NOMO-1 treated with DMSO at 0.1 percent for 48 hours (cell line): ENCODE results near the gene AFF1.

Experiments
- DNase-seq: peaks from one replicate; lab custom pipeline; 2025; ENCODE audit not compliant: unreplicated experiment; lab: John Stamatoyannopoulos, UW

AFF1 gene, protein sequence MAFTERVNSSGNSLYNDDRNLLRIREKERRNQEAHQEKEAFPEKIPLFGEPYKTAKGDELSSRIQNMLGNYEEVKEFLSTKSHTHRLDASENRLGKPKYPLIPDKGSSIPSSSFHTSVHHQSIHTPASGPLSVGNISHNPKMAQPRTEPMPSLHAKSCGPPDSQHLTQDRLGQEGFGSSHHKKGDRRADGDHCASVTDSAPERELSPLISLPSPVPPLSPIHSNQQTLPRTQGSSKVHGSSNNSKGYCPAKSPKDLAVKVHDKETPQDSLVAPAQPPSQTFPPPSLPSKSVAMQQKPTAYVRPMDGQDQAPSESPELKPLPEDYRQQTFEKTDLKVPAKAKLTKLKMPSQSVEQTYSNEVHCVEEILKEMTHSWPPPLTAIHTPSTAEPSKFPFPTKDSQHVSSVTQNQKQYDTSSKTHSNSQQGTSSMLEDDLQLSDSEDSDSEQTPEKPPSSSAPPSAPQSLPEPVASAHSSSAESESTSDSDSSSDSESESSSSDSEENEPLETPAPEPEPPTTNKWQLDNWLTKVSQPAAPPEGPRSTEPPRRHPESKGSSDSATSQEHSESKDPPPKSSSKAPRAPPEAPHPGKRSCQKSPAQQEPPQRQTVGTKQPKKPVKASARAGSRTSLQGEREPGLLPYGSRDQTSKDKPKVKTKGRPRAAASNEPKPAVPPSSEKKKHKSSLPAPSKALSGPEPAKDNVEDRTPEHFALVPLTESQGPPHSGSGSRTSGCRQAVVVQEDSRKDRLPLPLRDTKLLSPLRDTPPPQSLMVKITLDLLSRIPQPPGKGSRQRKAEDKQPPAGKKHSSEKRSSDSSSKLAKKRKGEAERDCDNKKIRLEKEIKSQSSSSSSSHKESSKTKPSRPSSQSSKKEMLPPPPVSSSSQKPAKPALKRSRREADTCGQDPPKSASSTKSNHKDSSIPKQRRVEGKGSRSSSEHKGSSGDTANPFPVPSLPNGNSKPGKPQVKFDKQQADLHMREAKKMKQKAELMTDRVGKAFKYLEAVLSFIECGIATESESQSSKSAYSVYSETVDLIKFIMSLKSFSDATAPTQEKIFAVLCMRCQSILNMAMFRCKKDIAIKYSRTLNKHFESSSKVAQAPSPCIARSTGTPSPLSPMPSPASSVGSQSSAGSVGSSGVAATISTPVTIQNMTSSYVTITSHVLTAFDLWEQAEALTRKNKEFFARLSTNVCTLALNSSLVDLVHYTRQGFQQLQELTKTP

DNA sequence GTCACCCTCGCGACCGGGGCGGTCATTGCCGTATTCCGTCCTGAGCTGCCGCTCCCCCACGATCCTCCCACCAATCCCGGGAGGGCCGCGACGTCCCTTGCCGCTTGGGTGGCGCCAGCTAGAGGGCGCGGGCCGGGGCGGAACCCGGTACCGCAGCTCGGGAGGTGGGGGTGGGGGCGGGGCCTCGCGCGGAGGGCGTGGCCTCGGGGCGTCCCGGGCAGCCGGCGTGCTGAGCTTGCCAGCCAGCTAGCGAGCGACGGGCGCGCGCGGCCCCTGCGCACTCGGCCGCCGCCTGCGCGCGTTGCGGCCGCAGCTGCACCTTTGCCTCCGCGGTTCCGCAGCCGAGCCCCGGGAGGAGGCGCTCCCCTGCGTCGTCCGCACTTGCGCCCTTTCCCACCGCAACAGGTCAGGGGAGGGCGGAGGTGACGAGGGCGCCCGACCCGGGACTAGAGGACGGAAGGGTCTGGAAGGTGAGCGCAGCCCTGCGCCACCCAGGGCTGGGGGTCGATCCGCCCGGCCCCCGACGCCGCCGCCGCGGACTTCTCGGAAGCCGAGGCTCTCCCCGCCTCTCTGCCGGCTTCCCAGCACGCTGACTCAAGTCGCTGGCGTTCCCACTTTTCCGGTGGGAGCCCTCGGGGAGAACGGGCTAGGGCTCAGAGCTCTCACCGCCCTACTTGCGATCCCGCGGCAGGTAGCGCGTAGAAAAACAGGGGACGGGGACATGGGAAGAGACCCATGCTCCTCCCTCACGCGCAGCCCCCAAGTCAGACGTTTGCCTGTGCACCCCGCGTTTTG lies at the start of gene AFF1:
Gene AFF1, plus strand, starts transcription at position 241 of the 795 bp plus-strand sequence. CDS start 13,523 bp downstream, outside the sequence.
- peak; percentile 95 for DNase-seq

DNA sequence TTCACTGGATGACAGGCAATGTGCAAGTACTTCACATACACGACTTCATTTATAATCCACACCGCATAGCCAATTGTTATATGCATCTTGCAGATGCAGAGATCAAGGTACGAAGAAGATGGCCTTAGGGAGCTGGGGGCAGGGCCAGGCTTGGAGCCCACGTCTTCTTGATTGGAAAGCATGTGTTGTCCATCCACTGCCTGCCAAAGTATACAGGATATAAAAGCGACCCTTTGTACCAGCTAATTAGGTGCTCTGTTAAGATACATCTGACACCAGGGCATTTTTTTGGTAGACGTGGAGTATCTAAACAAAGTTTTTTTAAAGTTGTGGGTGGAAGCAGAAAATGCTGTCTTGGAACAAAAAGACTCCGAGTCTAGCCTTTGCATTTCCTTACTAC lies 44.0 kb upstream of the AFF1 start:
- DNase-seq = no peak

DNA sequence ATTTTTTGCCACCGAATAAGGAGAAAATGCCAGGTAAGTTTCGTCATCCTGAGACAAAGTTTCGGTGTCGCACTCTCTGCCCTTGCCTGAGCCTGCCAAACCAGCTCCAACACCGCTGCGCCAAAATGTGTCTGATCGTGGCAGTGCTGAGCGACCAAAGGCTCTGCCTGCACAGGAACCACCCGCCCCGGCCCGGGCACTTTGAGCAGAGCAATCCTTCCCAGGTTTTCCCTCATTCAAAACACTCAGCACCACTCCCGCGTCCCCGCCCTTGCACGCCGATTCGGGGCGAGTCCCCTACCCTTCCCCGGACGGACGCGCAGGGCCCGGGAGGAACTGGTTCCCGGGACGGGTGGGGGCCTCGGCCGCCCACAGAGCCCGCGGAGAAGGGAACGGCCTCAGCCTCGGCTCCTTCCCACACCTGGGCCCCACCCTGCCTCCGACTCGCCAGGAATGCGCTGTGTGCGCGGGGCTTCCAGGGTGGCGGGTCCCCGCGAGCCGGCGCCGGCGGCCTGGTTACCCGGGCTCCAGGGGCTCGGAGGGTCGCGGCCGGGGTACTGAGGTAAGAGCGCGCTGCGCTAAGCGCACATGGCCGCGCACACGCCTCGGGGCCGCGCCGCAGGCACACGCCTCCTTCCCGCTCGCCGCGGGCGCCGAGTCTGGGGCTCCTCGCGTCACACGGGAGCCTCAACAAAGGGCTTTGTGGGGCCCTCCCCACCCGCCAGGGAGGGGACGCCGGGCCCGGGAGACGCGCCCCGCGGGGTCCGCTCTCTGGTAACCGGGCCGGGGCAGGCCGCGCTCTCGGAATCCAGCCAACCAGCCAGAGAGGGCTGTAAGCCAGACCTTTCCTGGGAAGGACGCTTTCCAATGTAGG lies 42.8 kb upstream of the AFF1 start, which contains the start of gene C4orf36:
Gene C4orf36, minus strand, starts transcription at position 661 of the 874 bp plus-strand sequence. CDS start 902 bp downstream, outside the sequence.
- peak; percentile 49 for DNase-seq

DNA sequence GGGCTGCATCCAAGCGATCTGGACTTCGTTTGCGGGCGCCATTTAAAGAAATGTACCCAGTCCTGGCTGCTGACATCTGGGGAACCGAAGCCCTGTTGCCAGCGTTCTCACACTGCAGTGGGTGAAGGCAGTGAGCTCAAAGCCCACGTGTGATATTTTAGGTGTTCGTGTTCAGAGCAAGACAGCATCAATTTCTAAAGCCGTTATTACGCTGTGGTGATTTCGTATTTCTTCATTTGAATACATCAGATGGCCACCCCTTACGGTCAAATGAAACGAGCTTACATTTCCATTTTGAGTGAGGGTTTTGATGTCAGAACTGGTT lies 42.2 kb upstream of the AFF1 start:
- no peak for DNase-seq

DNA sequence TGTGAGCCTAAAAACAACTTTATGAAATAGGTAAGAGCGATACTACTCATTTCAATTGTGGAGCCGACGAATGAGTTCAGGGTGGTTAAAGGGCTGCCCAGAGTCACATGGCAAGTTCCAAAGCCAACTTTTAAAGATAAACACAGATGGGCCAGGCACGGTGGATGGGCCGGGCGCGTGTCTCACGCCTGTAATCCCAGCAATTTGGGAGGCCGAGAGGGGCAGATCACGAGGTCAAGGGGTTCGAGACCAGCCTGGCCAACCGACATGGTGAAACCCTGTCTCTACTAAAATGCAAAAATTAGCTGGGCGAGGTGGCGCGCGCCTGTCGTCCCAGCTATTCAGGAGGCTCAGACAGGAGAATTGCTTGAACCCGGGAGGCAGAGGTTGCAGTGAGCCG lies 41.7 kb upstream of the AFF1 start:
- no peak for DNase-seq

DNA sequence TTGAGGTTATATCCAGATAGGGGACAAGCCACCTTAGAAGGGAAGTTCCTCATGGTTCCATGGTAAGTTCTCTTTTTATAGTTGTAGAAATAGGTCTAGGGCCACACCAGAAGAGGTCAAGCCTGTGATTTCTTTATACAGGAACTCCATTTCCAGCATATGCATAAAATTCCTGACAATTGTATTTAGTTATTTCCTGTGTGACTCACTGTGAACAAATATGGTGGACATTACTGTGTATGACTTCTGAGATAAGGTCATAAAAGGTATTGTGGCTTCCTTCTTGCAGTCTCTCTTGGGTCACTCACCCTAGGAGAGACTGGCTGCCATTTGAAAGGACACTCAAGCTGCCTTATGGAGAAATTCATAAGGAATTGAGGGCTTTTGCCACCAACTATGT lies 40.4 kb upstream of the AFF1 start:
- DNase-seq = no peak

DNA sequence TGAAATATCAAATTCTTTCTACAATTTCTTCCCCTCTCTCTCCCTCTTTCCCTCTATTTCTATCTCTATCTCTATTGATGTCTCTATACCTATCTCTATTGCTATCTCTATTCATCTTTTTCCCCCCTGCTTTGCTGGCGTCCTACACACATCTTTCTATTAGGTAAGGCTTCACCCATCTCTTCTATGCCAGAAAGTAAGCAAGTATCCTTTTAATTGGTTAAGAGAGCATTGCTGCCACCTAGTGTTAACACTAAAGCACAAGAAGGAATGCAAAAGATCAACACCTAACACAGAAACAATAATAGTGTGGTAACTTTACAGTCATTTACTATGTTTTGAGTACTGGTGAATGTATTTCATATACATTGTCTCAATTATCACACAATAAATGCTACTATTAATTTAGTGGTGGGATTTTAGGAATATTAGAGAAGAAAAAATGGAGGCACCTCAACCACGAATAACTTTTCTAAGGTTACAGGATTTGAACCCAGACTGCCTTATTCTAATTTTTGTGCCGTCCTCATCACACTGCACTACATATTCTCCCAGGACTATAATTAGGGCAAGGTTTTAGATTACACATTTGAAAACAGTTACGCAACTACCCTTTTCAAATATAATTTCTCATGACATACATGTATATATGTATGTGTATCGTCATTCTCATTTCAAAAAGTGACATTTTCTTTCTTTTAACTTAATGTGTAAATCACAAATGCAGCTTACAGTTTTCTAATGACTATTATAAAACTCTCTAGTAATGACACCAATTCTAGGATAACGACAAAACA lies 38.9 kb upstream of the AFF1 start:
- DNase-seq = peak; percentile 64

DNA sequence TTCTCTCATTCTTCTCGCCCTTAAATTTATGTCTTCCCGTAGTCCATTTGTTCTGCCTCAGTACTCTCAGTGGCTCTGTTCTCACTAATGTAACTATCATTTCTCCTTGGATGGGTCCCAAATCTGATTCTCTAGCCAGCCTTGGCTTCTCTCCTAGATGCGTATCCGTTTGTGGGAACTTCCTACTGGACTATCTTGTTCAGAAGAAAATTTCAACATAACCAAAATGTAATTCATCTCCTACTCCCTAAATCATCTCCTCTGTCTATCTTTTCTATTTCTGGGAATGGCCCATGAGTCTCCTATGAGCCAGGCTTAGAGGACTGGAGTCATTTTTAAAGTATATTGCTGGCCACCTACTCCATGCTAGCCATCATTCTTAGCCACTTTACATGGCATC lies 38.2 kb upstream of the AFF1 start:
- DNase-seq = no peak

DNA sequence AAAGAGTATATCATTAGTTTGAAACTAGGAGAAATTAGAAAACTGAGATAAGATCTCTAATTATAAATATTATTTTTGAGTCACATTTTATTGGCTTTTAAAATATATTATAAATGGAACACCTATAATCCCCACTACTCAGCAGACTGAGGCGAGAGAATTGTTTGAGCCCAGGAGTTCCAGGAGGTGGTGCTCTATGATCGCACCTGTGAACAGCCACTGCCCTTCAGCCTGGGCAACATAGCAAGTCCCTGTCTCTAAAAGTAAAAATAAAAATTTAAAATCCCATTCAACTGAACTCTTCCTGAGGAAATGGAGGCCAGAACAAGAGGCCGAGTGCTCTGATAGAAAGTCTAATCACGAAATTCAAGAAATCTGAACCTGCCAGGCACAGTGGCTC lies 36.2 kb upstream of the AFF1 start:
- DNase-seq = no peak

DNA sequence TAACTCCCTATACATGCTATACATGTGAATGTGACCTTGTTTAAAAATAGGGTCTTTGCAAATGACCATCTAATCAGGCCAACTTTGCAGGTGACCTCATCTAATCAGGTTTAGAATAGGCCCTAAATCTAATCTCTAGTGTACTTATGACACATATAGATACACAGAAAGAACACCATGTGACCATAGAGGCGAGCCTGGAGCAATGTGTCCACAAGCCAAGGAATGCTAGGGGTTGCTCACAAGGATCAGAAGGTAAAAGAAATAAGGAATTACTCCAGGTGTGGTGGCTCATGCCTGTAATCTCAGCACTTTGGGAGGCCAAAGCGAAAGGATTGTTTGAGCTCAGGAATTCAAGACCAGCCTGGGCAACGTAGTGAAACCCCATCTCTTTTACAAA lies 32.9 kb upstream of the AFF1 start:
- DNase-seq = no peak

DNA sequence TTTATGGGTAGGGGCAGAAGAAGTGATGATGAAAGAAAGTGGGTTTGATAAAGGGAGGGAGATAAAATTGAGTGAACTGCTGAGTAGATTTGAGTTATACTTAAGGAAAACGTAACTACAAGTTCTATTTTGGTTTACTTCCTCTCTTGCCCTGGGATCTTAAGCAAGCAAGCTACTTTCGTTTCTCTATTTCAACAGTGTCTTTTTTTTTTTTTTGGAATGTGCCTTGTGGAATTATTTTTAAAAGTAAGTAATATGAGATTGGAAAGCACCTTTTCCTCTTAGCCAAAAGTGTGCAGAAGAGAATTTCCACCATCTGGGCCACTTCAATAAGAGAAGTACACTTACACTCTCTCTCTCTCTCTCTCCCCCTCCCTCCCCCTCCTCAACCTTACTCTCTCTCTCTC lies 26.6 kb upstream of the AFF1 start:
- DNase-seq = peak; percentile 95

DNA sequence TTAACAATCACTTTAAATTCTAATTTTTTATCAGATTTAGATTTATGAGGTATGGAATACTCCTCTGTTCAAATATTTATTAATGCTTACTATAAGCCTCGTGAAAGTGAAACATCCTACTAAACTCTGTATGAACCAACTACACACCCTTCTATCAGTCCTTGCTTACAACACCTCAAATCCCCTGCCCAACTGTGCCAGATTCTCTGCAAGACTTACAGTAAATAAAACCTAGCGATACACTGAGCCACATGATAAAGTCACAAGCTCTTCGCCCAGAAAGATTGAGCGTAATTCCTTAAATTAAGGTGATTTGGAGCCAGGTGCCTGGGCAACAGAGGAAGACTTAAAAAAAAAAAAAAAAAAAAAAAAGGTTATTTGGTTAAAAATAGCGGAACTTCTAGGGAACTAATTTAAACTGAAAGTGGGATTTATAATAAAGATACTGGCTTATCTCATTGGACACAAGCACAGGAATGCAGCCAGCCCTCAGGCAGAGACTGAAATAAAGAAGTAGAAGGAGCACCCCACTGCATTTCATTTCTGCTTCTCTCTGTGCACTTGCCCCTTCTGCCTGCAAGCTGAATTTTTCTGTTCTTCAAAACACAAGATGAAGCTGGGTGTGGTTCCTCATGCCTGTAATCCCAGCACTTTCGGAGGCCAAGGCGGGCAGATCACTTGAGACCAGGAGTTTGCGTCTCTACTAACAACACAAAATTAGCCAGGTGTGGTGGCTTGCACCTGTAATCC lies 25.1 kb upstream of the AFF1 start:
- peak; percentile 45 for DNase-seq

DNA sequence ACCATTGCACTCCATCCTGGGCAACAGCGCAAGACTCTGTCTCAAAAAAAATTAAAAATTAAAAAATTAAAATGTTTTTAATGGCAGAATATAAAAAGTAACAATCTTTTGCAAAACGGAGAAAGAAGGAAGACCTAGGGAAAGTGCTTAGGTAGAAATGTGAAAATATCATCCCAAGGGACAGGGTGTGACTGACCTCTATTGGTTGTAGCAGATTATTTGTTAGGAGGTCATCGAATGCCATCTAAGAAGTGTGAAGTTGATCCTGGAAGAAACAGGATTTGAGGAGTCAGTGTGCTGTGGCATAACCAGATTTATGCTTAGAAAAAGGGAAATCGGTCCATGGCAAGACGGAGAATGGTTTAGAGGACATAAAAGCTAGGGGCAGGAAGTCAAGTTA lies 24.4 kb upstream of the AFF1 start:
- no peak for DNase-seq

DNA sequence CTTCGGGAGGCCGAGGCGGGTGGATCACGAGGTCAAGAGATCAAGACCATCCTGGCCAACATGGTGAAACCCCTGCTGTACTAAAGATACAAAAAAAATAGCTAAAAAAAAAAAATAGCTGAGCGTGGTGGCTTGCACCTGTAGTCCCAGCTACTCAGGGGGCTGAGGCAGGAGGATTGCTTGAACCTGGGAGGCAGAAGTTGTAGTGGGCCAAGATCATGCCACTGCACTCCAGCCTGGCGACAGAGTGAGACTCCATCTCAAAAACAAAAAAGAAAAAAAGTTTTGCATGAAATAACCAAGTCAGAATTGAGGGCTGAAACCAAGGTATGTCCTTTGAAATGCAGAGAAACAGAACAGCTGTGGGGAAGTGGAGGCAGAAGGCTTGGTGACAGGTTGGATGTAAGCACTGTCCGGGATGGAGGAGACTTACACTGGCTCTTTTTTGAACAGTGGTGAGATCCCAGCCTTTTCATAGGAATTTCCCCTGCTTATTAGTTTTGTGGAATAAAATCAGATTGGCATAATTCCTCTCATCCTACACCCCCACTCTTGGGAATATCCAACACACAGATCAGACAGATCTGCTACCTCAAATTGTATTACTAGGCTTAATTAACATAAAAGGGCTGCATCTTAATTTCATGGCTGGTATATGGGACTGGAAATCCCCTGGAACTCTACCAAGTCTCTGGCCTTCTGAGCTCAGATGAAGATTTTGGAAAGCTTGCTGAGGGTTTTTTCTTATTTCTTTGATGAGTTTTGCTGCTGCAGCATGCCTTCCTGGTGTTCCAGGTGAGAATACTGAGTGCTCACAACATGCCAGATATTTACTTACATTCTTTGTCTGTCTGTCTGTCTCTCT lies 23.8 kb upstream of the AFF1 start:
- no peak for DNase-seq

DNA sequence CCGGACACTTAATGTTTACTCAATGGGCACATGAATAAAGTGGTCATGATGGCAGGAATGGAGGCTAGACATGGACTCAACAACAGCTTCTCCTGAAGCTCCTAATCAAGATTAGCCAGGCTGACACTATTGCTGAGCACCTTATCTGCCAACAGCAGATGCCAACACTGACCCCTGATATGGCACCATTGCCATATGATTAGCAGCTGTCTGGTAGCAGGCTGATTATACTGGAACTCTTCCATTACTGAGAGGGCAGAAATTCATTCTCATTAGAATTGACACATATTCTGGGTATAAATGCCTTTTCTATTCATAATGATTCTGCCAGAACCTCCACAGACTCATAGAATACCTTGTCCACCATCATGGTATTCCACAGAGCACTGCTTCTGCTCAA lies 18.4 kb upstream of the AFF1 start:
- no peak for DNase-seq

DNA sequence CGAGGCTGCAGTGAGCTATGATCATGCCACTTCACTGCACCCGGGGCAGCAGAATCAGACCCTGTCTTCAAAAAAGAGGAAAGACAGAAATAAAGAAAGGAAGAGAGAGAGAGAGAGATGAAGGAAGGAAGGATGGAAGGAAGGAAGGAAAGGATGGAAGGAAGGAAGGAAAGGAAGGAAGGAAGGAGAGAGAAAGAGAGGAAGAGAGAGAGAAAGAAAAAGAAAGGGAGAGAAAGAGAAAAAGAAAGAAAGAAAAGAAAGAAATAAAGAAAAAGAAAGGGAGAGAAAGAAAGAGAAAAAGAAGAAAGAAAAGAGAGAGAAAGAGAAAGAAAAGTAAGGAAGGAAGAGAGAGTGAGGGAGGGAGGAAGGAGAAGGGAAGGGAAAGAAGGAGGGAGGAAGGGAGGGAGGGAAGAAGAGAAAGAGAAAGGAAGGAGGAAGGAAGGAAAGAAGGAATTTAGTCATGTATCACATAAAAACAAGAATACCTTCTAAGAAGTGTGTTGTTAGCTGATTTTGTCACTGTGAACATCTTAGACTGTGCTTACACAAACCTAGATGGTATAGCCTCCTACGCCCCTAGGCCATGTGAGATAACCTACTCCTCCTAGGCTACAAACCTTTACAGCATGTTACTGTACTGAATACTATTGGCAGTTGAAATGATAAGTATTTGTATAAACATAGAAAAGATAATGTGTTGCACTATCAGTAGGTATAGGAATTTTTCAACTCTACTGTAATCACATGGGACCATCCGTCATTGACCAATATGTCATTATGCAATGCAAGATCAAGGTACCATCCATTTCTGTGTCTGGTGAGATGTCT lies 17.4 kb upstream of the AFF1 start:
- DNase-seq = no peak
